ENCODE results near the gene TMEM95.

TMEM95 gene

GRCh38 chr17:7346761-7347614 is 8.0 kb upstream of the TMEM95 start:
- no peak overlapping the region for H3K27ac ChIP-seq
- CTCF ChIA-PET = interaction anchor here (0.5 to 0.8 kb wide), 3 partner anchors 22 to 29 kb away, joined by 3 to 5 read pairs (median 4); no protein-coding TSS in a partner anchor
- no peak for DNase-seq (ENCODE audit: low spot score)
- no peak for TF ChIP-seq CTCF (conservative IDR thresholded peaks at IDR 0.05; ENCODE audit: low read depth)
- POLR2A ChIA-PET (ENCODE audit: low non-redundant PET) = no interaction called here

GRCh38 chr17:7347630-7348477 is 7.1 kb upstream of the TMEM95 start:
- CTCF ChIA-PET = interaction anchor here (0.5 to 1.0 kb wide), 4 partner anchors 18 to 489 kb away, joined by 3 to 5 read pairs (median 3); no protein-coding TSS in a partner anchor
- DNase-seq (ENCODE audit: low spot score) = no peak
- peak overlapping the region; percentile 100 for H3K27ac ChIP-seq
- TF ChIP-seq CTCF (conservative IDR thresholded peaks at IDR 0.05; ENCODE audit: low read depth) = no peak
- POLR2A ChIA-PET (ENCODE audit: low non-redundant PET) = no interaction called here

GRCh38 chr17:7348478-7349242 is 6.3 kb upstream of the TMEM95 start:
- DNase-seq (ENCODE audit: low spot score) = no peak
- ChIA-PET POLR2A (ENCODE audit: low non-redundant PET) (no interaction called here), CTCF (interaction anchor here (1.0 to 1.1 kb wide), 2 partner anchors 19 to 88 kb away, joined by 3 read pairs; no protein-coding TSS in a partner anchor)
- TF ChIP-seq CTCF (conservative IDR thresholded peaks at IDR 0.05; ENCODE audit: low read depth) = no peak
- H3K27ac ChIP-seq = peak overlapping the region; percentile 100

GRCh38 chr17:7351665-7352502 is 3.1 kb upstream of the TMEM95 start, which contains the start of gene KCTD11:
TSS of gene KCTD11 (plus strand) at chr17:7352162.
- peak within 1 kb of the TSS; percentile 100 for H3K27ac ChIP-seq
- ChIA-PET POLR2A (ENCODE audit: low non-redundant PET) (interaction anchor here (0.6 to 1.5 kb wide), 5 partner anchors 23 to 237 kb away, joined by 3 to 5 read pairs (median 4); partner anchors contain the start of genes NEURL4 and TNK1), CTCF (interaction anchor here (0.6 to 1.4 kb wide), 5 partner anchors 10 to 184 kb away, joined by 3 to 5 read pairs (median 3); no protein-coding TSS in a partner anchor)
- DNase-seq (ENCODE audit: low spot score) = peak; percentile 95
- no peak for TF ChIP-seq CTCF (conservative IDR thresholded peaks at IDR 0.05; ENCODE audit: low read depth)

GRCh38 chr17:7352503-7352889 is 2.5 kb upstream of the TMEM95 start:
- CTCF ChIA-PET = interaction anchor here (0.7 kb wide), 1 partner anchor 183 kb away, joined by 5 read pairs; no protein-coding TSS in a partner anchor
- peak overlapping the region; percentile 100 for H3K27ac ChIP-seq
- no peak for DNase-seq (ENCODE audit: low spot score)
- peak; percentile 75 for TF ChIP-seq CTCF (conservative IDR thresholded peaks at IDR 0.05; ENCODE audit: low read depth)
- POLR2A ChIA-PET (ENCODE audit: low non-redundant PET) = interaction anchor here (0.6 kb wide), 1 partner anchor 26 kb away, joined by 4 read pairs; no protein-coding TSS in a partner anchor
